GM12801 (cell line): ENCODE measurements around the gene HECTD1.

Source experiments
- TF ChIP-seq, protein P1 (sequence below): IDR thresholded peaks from one replicate; pipeline ENCODE4 v1.5.1; 2011; ENCODE audit warnings: control low read depth; ENCODE audit not compliant: insufficient read length; ENCODE audit errors: extremely low read depth

The HECTD1 gene

DNA sequence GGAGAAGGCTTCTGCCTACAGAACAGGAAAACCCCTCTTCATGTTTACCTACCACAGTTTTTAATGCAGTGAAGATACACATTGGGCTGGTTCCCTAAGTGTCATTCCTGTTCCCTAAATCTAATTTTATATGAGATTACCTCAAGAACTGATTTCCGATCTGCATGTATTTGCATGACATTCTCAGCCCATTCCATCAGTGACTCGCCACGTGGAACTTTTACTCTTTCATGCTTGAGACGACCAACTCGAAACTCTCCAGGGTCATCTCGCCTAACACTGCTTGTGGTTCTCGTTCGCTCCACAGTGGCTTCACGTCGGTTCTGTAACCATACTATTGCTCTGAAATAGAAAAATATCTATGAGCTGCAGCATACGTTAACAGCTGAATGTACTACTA is 98.3 kb downstream of the HECTD1 start:
- TF ChIP-seq, protein P1, sequence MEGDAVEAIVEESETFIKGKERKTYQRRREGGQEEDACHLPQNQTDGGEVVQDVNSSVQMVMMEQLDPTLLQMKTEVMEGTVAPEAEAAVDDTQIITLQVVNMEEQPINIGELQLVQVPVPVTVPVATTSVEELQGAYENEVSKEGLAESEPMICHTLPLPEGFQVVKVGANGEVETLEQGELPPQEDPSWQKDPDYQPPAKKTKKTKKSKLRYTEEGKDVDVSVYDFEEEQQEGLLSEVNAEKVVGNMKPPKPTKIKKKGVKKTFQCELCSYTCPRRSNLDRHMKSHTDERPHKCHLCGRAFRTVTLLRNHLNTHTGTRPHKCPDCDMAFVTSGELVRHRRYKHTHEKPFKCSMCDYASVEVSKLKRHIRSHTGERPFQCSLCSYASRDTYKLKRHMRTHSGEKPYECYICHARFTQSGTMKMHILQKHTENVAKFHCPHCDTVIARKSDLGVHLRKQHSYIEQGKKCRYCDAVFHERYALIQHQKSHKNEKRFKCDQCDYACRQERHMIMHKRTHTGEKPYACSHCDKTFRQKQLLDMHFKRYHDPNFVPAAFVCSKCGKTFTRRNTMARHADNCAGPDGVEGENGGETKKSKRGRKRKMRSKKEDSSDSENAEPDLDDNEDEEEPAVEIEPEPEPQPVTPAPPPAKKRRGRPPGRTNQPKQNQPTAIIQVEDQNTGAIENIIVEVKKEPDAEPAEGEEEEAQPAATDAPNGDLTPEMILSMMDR: no peak

GRCh38 chr14:31106768-31107167 is 100.8 kb downstream of the HECTD1 start:
- TF ChIP-seq, protein P1: no peak

GRCh38 chr14:31097081-31097480 is 110.5 kb downstream of the HECTD1 start:
- TF ChIP-seq, protein P1: no peak

GRCh38 chr14:31096255-31096654 is 111.3 kb downstream of the HECTD1 start:
- TF ChIP-seq, protein P1: no peak

DNA sequence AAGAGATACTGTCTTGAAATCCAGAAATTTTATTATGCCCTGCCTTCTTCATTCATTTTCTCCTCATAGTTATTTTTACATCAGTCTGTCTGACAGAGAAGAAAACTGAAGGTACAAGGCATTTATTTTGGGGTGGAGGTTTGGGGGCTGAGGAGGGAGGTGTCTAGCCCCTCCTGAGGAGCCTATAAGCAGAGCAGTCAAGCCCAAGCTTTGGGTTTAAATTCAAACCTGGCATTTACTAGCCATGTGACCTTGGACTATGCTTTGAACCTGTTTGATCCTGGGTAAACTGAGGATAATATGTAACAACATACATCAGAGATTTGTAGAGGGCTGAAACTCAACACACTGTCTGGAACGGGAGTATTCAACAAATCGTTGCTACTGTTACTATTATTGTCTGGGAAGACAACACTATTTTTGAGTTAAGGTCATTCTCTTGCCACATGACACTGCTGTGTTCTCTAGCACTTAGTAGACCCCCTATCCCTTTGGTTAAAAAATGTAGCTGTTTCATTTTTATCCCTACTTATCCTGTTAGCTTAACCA is 115.4 kb downstream of the HECTD1 start:
- TF ChIP-seq, protein P1: no peak

- TF ChIP-seq, protein P1: no peak
Observed at GRCh38 chr14:31090883-31091764, 116.5 kb downstream of the HECTD1 start.

DNA sequence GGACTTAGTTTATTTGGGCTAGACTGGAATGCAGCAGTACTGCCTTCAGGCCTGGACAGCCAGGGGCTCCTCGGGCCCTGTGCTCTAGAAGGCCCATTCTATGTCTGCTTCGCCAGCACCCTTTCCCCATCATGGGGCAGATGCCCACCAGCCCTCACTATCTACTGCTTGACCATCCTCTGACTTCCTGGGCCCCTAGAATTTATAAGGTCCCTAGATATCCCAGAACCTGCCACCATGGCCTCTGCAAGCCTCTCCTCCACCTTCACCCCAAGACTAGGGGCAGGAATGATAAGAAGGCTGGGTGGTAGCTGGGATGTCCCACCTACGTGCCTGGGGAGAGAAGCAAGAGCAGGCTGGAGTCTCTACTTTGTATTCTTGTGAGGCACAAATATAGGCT is 122.6 kb downstream of the HECTD1 start:
- TF ChIP-seq, protein P1: no peak
